IMR-90 (cell line): ENCODE measurements around the gene MYL4.

Source experiments
- BHLHE40 ChIP-seq: fragments of 150-350 bp; IDR thresholded peaks from 2 replicates; pipeline ENCODE4 v1.6.1; 2016; ENCODE audit warnings: mild to moderate bottlenecking, low read depth, low read length
- CTCF ChIP-seq: conservative IDR thresholded peaks from 2 replicates; pipeline ENCODE4 v1.5.1; 2012; ENCODE audit warnings: mild to moderate bottlenecking, low read depth, low read length, improper control_type of control experiment
- POLR2A ChIP-seq: IDR thresholded peaks from 2 replicates; pipeline ENCODE4 v1.6.1; 2012; ENCODE audit warnings: mild to moderate bottlenecking, low read depth, low read length
- RAD21 ChIP-seq: IDR thresholded peaks from 2 replicates; pipeline ENCODE4 v1.6.1; 2012; ENCODE audit warnings: low read length, improper control_type of control experiment
- RCOR1 ChIP-seq: IDR thresholded peaks from 2 replicates; pipeline ENCODE4 v1.6.1; 2012; ENCODE audit warnings: mild to moderate bottlenecking, low read length, improper control_type of control experiment; ENCODE audit not compliant: insufficient replicate concordance
- RFX5 ChIP-seq: IDR thresholded peaks from 2 replicates; pipeline ENCODE4 v1.8.0; 2012; ENCODE audit warnings: low read depth, mild to moderate bottlenecking, low read length, moderate library complexity
- SMC3 ChIP-seq: fragments of 150-350 bp; IDR thresholded peaks from 2 replicates; pipeline ENCODE4 v1.6.1; 2016; ENCODE audit warnings: low read depth, mild to moderate bottlenecking, antibody characterized with exemption, low read length, moderate library complexity

- no peak for TF ChIP-seq POLR2A
- no peak for TF ChIP-seq SMC3
- TF ChIP-seq CTCF: no peak
- TF ChIP-seq RCOR1: no peak
- TF ChIP-seq RFX5: no peak
- no peak for TF ChIP-seq BHLHE40
- TF ChIP-seq RAD21: no peak
Measured at GRCh38 chr17:47251421-47251940, 42.3 kb downstream of the MYL4 start.
